ENCODE measurements around the gene TENM4.

DNA sequence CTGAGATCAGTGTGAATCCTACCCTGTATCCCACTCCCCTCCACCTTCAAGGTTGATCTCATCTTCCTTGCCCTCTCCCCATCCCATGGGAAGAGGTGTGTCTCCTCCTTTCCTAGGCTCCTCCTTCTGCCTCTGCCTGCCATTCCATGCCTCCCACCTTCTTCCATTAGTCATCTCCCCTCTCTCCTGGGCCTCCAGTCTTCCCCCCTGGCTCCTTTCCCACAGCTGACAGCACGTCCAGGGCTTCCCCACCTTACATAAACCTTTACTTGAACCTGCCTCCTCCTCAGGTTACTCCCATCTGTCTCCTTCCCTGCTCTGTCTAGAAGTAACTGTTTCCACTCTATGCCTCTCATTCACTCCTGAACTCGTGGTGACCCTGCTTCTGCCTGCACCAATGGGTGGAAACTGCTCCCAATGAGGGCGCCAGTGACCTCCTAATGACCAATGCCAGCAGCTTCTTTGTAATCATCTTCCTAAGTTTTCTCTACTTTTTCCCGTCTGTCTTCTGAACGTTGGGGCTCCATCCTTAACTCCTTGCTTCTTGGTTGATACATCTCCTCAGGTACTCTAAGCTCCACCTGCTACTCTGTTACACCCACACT lies 599.3 kb downstream of the TENM4 start:
- TF ChIP-seq, protein P1, sequence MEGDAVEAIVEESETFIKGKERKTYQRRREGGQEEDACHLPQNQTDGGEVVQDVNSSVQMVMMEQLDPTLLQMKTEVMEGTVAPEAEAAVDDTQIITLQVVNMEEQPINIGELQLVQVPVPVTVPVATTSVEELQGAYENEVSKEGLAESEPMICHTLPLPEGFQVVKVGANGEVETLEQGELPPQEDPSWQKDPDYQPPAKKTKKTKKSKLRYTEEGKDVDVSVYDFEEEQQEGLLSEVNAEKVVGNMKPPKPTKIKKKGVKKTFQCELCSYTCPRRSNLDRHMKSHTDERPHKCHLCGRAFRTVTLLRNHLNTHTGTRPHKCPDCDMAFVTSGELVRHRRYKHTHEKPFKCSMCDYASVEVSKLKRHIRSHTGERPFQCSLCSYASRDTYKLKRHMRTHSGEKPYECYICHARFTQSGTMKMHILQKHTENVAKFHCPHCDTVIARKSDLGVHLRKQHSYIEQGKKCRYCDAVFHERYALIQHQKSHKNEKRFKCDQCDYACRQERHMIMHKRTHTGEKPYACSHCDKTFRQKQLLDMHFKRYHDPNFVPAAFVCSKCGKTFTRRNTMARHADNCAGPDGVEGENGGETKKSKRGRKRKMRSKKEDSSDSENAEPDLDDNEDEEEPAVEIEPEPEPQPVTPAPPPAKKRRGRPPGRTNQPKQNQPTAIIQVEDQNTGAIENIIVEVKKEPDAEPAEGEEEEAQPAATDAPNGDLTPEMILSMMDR (IDR thresholded peaks at IDR 0.05) = peak; percentile 12
- no peak for TF ChIP-seq EZH2 (IDR thresholded peaks at IDR 0.05)
- TF ChIP-seq EZH2phosphoT487 (IDR thresholded peaks at IDR 0.05) = no peak

Data from neural progenitor cell (in vitro differentiated cells).